HG02840 (cell line): Measurements from ENCODE around the gene BAIAP2.
"Not testable (repeated sequence)": the region's sequence is repeated elsewhere in the genome, so short reads cannot be mapped to it uniquely, and the experiment has no call there.

Experiments used
- ATAC-seq: cut with Tn5 transposase; IDR thresholded peaks from one replicate; pipeline ENCODE4 v1.9.1; 2021; ENCODE audit warnings: mild to moderate bottlenecking, moderate library complexity, moderate number of reproducible peaks; ENCODE audit not compliant: unreplicated experiment, low FRiP score

BAIAP2 gene

GRCh38 chr17:81151278-81151677 lies 116.3 kb downstream of the BAIAP2 start:
- no peak for ATAC-seq

- no peak for ATAC-seq
These were observed 117.4 kb downstream of the BAIAP2 start for GRCh38 chr17:81152288-81152828.

GRCh38 chr17:81153340-81153803 lies 118.4 kb downstream of the BAIAP2 start:
- ATAC-seq = no peak

DNA sequence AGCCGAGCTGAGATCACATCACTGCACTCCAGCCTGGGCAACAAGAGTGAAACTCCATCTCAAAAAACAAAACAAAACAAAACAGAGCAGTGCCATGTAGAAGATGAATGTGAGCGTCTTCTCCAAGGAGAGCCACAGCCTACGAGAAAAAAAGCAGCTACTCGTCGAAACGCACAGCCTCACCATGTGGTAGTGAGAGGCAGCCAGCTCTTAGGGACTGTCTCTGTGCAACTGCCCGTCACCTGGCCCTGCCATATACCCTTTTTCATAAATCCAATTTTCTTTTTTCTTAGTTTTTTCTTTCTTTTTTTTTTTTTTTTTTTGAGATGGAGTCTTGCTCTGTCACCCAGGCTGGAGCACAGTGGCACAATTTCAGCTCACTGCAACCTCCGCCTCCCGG lies 119.1 kb downstream of the BAIAP2 start:
- not testable (repeated sequence) for ATAC-seq

- no peak for ATAC-seq
These were observed 120.0 kb downstream of the BAIAP2 start for GRCh38 chr17:81154961-81155360.

- ATAC-seq = no peak
These were observed 122.2 kb downstream of the BAIAP2 start for GRCh38 chr17:81156866-81157805.

- no peak for ATAC-seq
These were observed 123.1 kb downstream of the BAIAP2 start for GRCh38 chr17:81157848-81158687.

DNA sequence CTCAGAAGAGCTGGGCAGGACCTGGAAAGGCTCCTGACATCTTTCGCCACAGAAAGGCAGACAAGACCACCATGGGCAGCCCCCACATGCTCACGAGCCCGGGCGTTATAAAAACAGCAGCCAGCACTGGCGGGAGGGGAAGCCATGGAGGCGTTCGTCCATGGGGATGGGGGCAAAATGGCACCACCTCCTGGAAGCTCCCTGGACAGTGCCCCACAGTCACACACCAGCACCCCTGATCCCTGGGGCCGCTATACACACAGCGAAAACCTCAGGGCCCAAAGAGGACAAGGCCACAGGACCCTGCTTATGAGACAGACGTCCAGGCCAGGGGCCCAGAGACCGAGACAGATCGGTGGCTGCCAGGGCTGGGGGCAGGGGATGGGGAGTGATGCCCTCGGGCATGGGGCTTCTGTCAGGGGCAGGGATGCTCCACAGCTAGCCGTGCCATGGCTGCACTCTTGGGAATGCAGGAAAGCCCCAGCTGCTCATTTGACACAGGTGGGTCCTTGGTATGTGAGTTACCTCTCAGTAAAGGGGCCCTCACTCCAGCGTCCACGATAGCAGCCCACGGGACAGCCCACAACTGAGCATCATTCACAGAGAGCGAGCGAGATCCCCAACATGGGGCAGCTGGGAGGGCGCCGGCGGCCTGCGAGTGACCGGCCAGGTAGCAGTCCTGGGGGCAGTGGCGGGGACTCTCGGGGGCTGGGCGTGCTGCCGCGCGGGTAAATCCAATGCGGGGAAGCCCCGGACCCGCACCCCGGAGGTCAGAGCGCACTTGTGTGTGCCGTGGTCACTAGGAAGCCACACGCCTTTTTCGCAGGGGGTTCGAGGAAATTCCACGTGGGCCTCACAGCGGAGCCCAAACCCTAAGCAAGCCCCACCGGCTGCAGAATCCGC lies 124.0 kb downstream of the BAIAP2 start:
- no peak for ATAC-seq

DNA sequence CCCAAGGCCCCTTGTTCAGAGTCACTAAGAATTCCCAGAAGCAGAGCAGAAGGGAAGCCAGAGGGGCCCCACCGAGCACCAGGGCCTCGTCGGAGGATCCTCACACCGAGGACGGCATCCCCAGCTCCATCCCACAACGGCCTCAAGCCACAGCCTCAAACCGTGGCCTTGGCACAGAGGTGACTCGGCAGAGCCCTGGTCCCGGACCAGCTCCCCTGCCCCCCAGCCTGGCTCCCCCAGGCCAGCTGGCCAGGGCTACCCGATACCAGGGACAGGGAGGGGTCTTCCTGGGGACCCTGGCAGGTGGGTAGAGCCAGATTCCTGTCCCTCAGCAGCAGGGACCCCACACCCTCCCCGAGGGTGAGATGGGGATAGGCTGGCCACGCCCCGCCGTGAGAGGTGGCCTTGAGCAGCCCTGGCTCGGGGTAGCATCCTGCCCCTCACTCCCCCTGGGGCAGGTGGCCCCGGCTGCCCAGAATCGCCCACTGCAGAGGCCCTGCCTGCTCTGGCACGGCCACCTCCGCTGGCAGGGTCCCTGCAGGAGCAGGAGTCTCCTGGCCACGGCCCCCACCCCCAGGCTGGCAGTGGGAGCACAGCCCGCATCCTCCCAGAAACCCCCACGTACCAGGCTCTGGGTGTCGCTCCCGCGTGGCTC lies 124.8 kb downstream of the BAIAP2 start:
- no peak for ATAC-seq

DNA sequence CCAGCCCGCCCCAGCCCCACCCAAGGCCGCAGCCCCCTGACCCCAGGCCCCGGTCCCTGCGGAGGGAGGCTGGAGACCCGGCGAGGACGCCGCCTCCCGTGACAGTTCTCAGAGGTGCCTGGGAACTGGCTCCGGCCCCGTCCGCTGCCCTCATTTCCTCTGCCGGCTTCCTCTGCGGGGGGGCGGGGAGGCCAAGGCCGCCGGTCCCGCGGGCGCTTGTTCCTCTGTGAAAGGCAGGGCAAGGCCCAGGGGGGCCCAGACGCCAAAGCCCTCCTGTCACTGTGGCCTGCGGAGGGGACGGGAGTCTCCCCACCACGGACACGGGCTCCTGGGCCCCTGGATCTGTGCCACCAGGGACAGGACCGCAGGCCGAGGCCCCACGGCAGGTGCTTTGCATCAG lies 125.4 kb downstream of the BAIAP2 start:
- no peak for ATAC-seq

DNA sequence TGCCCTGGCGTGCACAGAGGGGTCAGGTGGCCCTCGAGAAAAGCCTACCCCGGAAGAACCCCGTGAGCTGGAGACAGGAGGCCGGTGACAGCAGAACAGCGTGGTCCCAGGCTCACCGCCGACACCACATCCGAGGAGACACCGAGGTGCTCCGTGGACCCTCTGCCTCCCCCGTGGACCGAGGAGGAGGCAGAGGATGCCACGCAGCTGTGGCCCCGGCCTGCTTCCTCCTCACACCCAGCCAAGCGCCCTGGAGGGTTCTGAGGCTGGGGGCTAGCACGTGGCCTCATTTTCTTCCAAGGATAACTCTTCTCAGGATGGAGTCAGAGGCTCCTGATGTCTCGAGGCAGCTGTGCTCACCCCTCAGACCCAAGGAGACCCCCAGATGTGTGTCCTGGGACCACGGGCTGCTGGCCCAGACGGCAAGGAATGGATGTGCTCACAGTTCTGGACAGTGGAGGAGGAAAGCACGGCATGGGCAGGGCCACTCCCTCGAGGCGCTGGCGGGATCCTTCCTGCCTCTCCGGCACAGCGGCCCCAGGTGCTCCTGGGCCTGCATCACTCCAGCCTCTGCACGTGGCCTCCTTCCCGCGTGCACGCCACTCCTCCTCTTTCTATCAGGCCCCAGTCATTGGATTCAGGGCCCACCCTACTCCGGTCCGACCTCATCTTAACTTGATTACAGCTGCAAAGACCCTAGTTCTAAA lies 125.9 kb downstream of the BAIAP2 start:
- ATAC-seq = no peak

DNA sequence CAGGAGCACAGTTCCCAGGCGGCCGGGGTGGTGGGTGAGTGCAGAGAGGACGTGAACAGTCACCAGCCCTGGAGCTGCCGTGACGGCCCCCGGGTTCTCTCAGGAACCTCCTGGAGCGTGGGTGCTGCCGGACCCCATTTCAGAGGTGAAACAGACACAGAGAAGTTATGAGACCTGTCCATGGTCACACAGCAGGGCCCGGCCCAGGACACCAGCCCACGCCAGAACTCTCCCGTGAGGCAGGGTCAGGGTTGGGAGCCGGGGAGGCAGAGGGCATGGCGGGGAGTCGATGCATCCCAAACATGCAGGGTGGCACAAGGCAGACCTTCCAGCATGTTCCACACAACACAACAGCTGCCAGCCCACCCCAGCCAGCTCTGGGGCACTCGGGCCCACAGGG lies 126.6 kb downstream of the BAIAP2 start:
- ATAC-seq = no peak

DNA sequence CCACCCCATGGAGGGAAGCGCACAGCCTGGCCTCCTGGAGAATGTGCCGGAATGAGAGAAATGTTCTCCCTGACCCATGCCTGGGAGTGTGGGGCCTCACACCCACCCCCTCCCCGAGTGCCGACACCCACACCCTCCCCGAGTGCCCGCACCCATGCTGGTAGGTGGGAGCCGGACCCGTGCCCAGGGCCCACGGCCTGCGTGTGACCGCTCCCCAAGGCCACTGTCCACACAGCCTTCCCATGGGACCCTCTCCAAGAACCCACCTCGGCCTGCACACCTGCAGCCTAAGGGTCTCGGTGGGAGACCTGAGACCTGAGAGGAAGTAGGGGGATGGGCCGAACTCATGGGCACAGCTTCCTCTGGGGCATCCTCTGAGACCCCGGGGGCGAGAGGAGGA lies 127.0 kb downstream of the BAIAP2 start:
- ATAC-seq = no peak

- no peak for ATAC-seq
These were observed 127.5 kb downstream of the BAIAP2 start for GRCh38 chr17:81162491-81162890.

DNA sequence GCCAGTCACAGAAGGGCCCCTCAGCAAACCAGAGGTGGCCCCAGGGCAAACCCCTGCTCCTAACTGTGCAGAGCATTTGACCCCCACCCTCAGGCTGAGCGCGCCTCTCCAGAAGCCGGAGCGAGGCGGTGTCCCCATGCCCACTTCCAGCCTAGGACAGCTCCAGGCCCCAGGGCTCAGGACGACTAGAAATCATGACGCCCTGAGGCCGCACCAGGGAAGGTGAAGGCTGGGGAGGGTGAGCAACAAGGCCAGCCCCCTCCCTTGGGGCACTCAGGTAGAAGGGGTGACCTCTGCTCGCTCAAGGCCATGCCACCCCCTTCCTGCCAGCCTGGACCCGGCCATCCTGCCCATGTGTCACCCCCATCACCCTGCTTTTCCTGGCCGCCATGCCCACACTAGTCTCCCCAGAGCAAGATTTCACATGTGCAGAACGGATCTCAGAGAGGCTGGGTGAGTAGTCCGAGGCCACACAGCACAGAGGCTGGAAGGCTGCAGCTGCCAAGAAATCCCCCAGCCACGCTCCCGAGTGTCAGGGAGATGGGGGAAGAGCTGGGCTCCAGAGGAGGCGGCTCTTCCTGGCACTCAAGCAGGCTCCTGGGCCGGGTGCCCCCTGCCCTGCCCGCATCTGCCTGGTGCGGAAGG lies 128.2 kb downstream of the BAIAP2 start:
- no peak for ATAC-seq

DNA sequence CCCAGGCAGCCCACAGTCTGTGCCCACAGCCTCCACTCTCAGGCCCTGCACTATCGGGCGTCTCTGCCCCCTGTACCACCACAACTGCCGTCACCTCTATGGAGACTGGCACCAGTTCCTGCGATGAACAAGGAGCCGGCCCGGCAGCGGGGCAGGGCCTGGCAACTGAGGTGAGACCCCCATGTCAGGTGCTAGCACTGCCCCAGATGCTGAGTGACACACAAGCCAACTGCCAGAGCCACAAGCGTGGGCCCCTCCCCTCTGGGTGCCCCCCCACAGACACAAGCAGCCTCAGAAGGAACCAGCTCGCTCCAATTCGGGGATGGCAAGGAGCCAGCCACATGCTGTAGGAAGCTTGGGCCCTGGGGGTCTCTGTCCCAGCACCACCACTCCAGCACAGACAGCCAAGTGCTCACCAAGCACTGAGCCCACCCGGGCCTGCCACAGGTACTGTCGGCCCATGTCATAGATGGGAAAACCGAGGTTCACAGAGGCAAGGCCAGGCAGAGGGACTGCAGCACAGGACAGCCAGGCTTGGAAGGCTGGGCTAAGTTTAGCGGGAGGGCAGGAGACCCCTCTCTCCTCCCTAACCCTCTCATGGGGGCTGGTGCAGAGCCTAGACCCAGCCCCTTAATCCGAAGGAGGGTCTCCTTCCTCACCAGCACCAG lies 128.9 kb downstream of the BAIAP2 start:
- no peak for ATAC-seq

GRCh38 chr17:81164371-81165245 lies 129.7 kb downstream of the BAIAP2 start:
- ATAC-seq = no peak
